NCI-H1694 (cell line): ENCODE data around the gene MCM8.

Experiments used
- DNase-seq: peaks from one replicate; lab custom pipeline; 2025; lab: John Stamatoyannopoulos, UW

The MCM8 gene

GRCh38 chr20:6041808-6042265, 91.4 kb downstream of the MCM8 start:
- no peak for DNase-seq

GRCh38 chr20:6044115-6044514, 93.7 kb downstream of the MCM8 start:
- no peak for DNase-seq

GRCh38 chr20:6045566-6045965, 95.1 kb downstream of the MCM8 start:
- no peak for DNase-seq

GRCh38 chr20:6046432-6046831, 96.0 kb downstream of the MCM8 start:
- no peak for DNase-seq

- no peak for DNase-seq
These were observed 97.9 kb downstream of the MCM8 start for GRCh38 chr20:6048391-6048790.
